Suppressor macrophage treated with lipopolysaccharide for 1 hour (primary cell): ENCODE results near the gene ATXN10.

Source experiments
- DNase-seq, 3 donors: peaks; one replicate each; pipeline ENCODE4 v3.0.0-alpha.2; 2020 to 2022

The ATXN10 gene

GRCh38 chr22:45833613-45834012 lies 162.0 kb downstream of the ATXN10 start:
- no peak for DNase-seq

- no peak for DNase-seq
Observed at GRCh38 chr22:45834241-45834640, 162.6 kb downstream of the ATXN10 start.

GRCh38 chr22:45834795-45835194 lies 163.2 kb downstream of the ATXN10 start:
- no peak for DNase-seq

- DNase-seq = no peak
Observed at GRCh38 chr22:45836418-45837169, 165.0 kb downstream of the ATXN10 start.

GRCh38 chr22:45837508-45837907 lies 165.9 kb downstream of the ATXN10 start:
- DNase-seq = no peak

GRCh38 chr22:45838305-45838887 lies 166.8 kb downstream of the ATXN10 start:
- no peak for DNase-seq

- DNase-seq = no peak
Observed at GRCh38 chr22:45840483-45840882, 168.8 kb downstream of the ATXN10 start.

GRCh38 chr22:45842291-45842991 lies 170.8 kb downstream of the ATXN10 start:
- no peak for DNase-seq

- peak in 2 of 3 donors; percentile 23 to 41 for DNase-seq
Observed at GRCh38 chr22:45843031-45843430, 171.4 kb downstream of the ATXN10 start.

GRCh38 chr22:45843986-45844385 lies 172.4 kb downstream of the ATXN10 start:
- no peak for DNase-seq

GRCh38 chr22:45845076-45845487 lies 173.4 kb downstream of the ATXN10 start:
- DNase-seq = no peak

GRCh38 chr22:45846952-45847351 lies 175.3 kb downstream of the ATXN10 start:
- peak in 2 of 3 donors; percentile 7 to 17 for DNase-seq

- DNase-seq = no peak
Observed at GRCh38 chr22:45848904-45849303, 177.3 kb downstream of the ATXN10 start.

- DNase-seq = no peak
Observed at GRCh38 chr22:45852826-45853225, 181.2 kb downstream of the ATXN10 start.

- no peak for DNase-seq
Observed at GRCh38 chr22:45855961-45856360, 184.3 kb downstream of the ATXN10 start.

- DNase-seq = no peak
Observed at GRCh38 chr22:45857519-45857918, 185.9 kb downstream of the ATXN10 start.

- DNase-seq = no peak
Observed at GRCh38 chr22:45859231-45860161, 187.9 kb downstream of the ATXN10 start.

- no peak for DNase-seq
Observed at GRCh38 chr22:45860201-45860600, 188.6 kb downstream of the ATXN10 start.

- no peak for DNase-seq
Observed at GRCh38 chr22:45861259-45861658, 189.6 kb downstream of the ATXN10 start.

GRCh38 chr22:45863981-45864751 lies 192.5 kb downstream of the ATXN10 start:
- peak; percentile 71 to 86 (median 77) for DNase-seq

GRCh38 chr22:45864959-45865476 lies 193.4 kb downstream of the ATXN10 start:
- no peak for DNase-seq
